Neuronal stem cell (in vitro differentiated cells): Measurements from ENCODE around the gene PFDN1.

Source experiments
- DNase-seq: peaks from one replicate; pipeline ENCODE4 v3.0.0-alpha.2; 2013; ENCODE audit warnings: low spot score
- H2AFZ ChIP-seq: one replicate; pipeline ENCODE4 v1.6.1; 2013; ENCODE audit warnings: mild to moderate bottlenecking, low read length, inconsistent platforms
- H2AK5ac ChIP-seq: 2 replicates; pipeline ENCODE4 v1.6.1; 2013; ENCODE audit warnings: low read depth, mild to moderate bottlenecking, inconsistent platforms, low read length, moderate library complexity, mixed read lengths
- H2BK120ac ChIP-seq: 2 replicates; pipeline ENCODE4 v1.6.1; 2013; ENCODE audit warnings: low read depth, mild to moderate bottlenecking, inconsistent platforms, low read length, moderate library complexity, mixed read lengths
- H2BK12ac ChIP-seq: one replicate; pipeline ENCODE4 v1.6.1; 2013; ENCODE audit warnings: low read length, inconsistent platforms
- H2BK15ac ChIP-seq: 2 replicates; pipeline ENCODE4 v1.6.1; 2013; ENCODE audit warnings: mild to moderate bottlenecking, low read length, inconsistent platforms, mixed read lengths
- H2BK5ac ChIP-seq: one replicate; pipeline ENCODE4 v1.6.1; 2013; ENCODE audit warnings: inconsistent platforms, mild to moderate bottlenecking, low read length, moderate library complexity
- H3K14ac ChIP-seq: one replicate; pipeline ENCODE4 v1.6.1; 2013; ENCODE audit warnings: low read length, inconsistent platforms
- H3K18ac ChIP-seq: 2 replicates; pipeline ENCODE4 v1.6.1; 2013; ENCODE audit warnings: low read length, inconsistent platforms
- H3K23ac ChIP-seq: 2 replicates; pipeline ENCODE4 v1.6.1; 2013; ENCODE audit warnings: low read depth, mild to moderate bottlenecking, mixed read lengths, low read length, inconsistent platforms; ENCODE audit not compliant: poor library complexity
- H3K27ac ChIP-seq: replicated peaks from 3 replicates; pipeline ENCODE4 v1.5.1; 2013; ENCODE audit warnings: low read length, inconsistent platforms
- H3K27me3 ChIP-seq, 3 experiments: 2 replicates each; pipeline ENCODE4 v1.6.1; 2013; ENCODE audit warnings: low read length in 3 of 3, mild to moderate bottlenecking in 2 of 3, inconsistent platforms in 1 of 3, low read depth in 1 of 3, mixed read lengths in 1 of 3, moderate library complexity in 1 of 3; ENCODE audit not compliant: control insufficient read depth in 3 of 3, insufficient read depth in 3 of 3
- H3K36me3 ChIP-seq, 2 donors: replicated peaks in 1 of 2; 2 replicates each; pipeline ENCODE4 v1.6.1; 2013; ENCODE audit warnings: low read length in 2 of 2; ENCODE audit not compliant: control insufficient read depth in 2 of 2, insufficient read depth in 2 of 2
- H3K4ac ChIP-seq: 2 replicates; pipeline ENCODE4 v1.6.1; 2013; ENCODE audit warnings: inconsistent platforms, mild to moderate bottlenecking, low read length, moderate library complexity
- H3K4me1 ChIP-seq, 2 donors: 1 replicate in 1 of 2; 2 replicates in 1 of 2; pipeline ENCODE4 v1.6.1; 2013; ENCODE audit warnings: low read length in 2 of 2, low read depth in 1 of 2; ENCODE audit not compliant: control insufficient read depth in 2 of 2, insufficient read depth in 1 of 2
- H3K4me2 ChIP-seq: one replicate; pipeline ENCODE4 v1.6.1; 2013; ENCODE audit warnings: mild to moderate bottlenecking, low read length, inconsistent platforms; ENCODE audit not compliant: insufficient read depth, poor library complexity, severe bottlenecking
- H3K4me3 ChIP-seq, 2 donors: 2 replicates each; pipeline ENCODE4 v1.5.1; 2013; ENCODE audit warnings: low read length in 2 of 2, mild to moderate bottlenecking in 2 of 2, inconsistent platforms in 1 of 2, moderate library complexity in 1 of 2
- H3K79me1 ChIP-seq: one replicate; pipeline ENCODE4 v1.6.1; 2013; ENCODE audit warnings: low read depth, mild to moderate bottlenecking, inconsistent platforms, low read length, moderate library complexity
- H3K9ac ChIP-seq: one replicate; pipeline ENCODE4 v1.6.1; 2013; ENCODE audit warnings: mild to moderate bottlenecking, low read depth, low read length, inconsistent platforms; ENCODE audit not compliant: poor library complexity
- H3K9me3 ChIP-seq, 2 donors: replicated peaks in 1 of 2; 2 replicates each; pipeline versions ENCODE3 to v1.6.1; 2013; ENCODE audit warnings: low read length in 2 of 2, mild to moderate bottlenecking in 2 of 2, inconsistent platforms in 1 of 2, low read depth in 1 of 2, mixed read lengths in 1 of 2, moderate library complexity in 1 of 2; ENCODE audit not compliant: control insufficient read depth in 2 of 2, insufficient read depth in 1 of 2
- H4K8ac ChIP-seq: one replicate; pipeline ENCODE4 v1.6.1; 2013; ENCODE audit warnings: low read depth, mild to moderate bottlenecking, inconsistent platforms, low read length, moderate library complexity
- H4K91ac ChIP-seq: one replicate; pipeline ENCODE4 v1.6.1; 2013; ENCODE audit warnings: low read length, low read depth, mild to moderate bottlenecking, inconsistent platforms; ENCODE audit not compliant: poor library complexity
- WGBS, 2 donors: extraction: QIAGEN DNeasy Blood & Tissue Kit; methylation state at CpG; one replicate each; pipeline ENCODE4 v1.1.7; 2013; ENCODE audit warnings: missing lambda C conversion rate in 2 of 2, mixed read lengths in 1 of 2; ENCODE audit not compliant: insufficient read length in 2 of 2, insufficient replicate concordance in 1 of 2; ENCODE audit errors: extremely low coverage in 2 of 2; 5-methylcytosine and 5-hydroxymethylcytosine counted together

PFDN1 gene

DNA sequence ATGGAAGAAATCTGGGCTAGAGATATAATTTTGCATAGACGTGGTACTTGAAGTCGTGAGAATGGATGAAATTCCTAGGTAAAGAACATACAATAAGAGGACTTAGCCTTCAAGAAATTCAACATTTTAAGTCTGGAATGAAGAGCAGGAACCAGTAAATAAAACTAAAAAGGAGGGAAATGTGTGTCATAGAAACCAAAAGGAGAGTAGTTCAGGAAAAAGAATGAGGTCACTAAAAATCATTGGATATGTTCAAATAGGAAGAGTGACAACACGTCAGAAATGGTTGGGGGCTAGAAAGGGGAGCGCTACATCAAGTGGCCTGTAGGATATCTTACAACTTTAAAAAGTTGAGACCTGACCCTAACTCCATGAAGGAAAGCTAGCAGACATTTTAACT is 44.0 kb downstream of the PFDN1 start:
- Histone ChIP-seq H3K36me3 (peaks cover 4 to 32% of the 10 kb centered on the region in 2 donors), H3K23ac (no peak overlapping the region), H2BK12ac (no peak overlapping the region), H2BK15ac (no peak overlapping the region), H3K18ac (no peak overlapping the region), H3K27ac (no peak overlapping the region), H3K14ac (no peak overlapping the region), H3K4ac (no peak overlapping the region), H3K4me1 (peaks cover 0 to 4% of the 10 kb centered on the region in 2 donors), H3K79me1 (no peaks in the 10 kb centered on the region), H3K4me2 (no peak overlapping the region), H3K9ac (no peak overlapping the region), H3K9me3 (peaks cover 0 to 13% of the 10 kb centered on the region in 2 donors), H3K4me3 (no peak overlapping the region), H3K27me3 (no peaks in the 10 kb centered on the region), H2AK5ac (no peak overlapping the region), H2BK5ac (no peak overlapping the region), H4K91ac (no peak overlapping the region), H4K8ac (no peak overlapping the region), H2AFZ (no peak overlapping the region), H2BK120ac (no peak overlapping the region)
- no CpG with 5 or more reads among the region's 4 CpGs for WGBS, 2 donors
- no peak for DNase-seq

DNA sequence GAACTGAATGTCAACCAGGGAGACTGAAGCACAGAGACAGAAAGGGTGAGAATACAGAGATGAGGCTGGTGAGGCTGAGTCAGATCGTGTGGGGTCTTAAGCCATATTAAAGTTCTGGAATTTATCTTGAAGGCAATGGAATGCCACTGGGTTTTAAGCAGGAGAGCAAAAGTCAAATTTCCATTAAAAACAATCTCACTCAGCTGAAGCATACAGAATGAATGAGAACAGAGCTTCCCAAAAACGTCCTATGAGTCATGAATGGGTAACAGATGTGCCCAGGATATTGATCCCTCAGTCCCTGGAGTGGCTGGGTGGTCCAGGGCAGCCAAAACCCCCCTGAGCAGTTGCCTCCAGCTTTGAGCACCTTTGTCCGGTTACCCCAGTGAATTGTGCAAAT is 44.9 kb downstream of the PFDN1 start:
- Histone ChIP-seq H3K18ac (no peak overlapping the region), H3K23ac (no peak overlapping the region), H3K27ac (no peak overlapping the region), H3K4ac (no peak overlapping the region), H2AK5ac (no peak overlapping the region), H3K9ac (no peak overlapping the region), H2BK5ac (no peak overlapping the region), H3K36me3 (peaks cover 4 to 32% of the 10 kb centered on the region in 2 donors), H3K14ac (no peak overlapping the region), H3K27me3 (no peaks in the 10 kb centered on the region), H2BK12ac (no peak overlapping the region), H2BK15ac (no peak overlapping the region), H3K4me1 (peaks cover 0 to 4% of the 10 kb centered on the region in 2 donors), H3K79me1 (no peaks in the 10 kb centered on the region), H2BK120ac (no peak overlapping the region), H4K91ac (no peak overlapping the region), H3K4me3 (no peak overlapping the region), H3K9me3 (peaks cover 0 to 13% of the 10 kb centered on the region in 2 donors), H2AFZ (no peak overlapping the region), H3K4me2 (no peak overlapping the region), H4K8ac (no peak overlapping the region)
- DNase-seq: no peak
- WGBS, 2 donors: no CpG with 5 or more reads among the region's 3 CpGs

DNA sequence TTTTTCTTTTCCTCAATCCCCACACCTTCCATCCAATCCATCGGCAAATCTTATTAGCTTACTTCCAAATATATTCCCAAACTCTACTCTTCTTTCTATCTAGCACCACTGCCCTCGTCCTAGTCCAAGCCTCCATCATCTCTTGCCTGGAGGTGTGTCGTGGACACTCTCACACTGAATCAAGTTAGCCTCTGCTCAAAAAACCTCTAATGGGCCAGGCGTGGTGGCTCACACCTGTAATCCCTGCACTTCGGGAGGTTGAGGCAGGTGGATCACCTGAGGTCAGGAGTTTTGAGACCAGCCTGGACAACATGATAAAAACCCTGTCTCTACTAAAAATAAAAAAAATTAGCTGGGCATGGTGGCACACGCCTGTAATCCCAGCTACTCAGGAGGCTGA is 46.2 kb downstream of the PFDN1 start:
- no peak overlapping the region for H3K14ac ChIP-seq

DNA sequence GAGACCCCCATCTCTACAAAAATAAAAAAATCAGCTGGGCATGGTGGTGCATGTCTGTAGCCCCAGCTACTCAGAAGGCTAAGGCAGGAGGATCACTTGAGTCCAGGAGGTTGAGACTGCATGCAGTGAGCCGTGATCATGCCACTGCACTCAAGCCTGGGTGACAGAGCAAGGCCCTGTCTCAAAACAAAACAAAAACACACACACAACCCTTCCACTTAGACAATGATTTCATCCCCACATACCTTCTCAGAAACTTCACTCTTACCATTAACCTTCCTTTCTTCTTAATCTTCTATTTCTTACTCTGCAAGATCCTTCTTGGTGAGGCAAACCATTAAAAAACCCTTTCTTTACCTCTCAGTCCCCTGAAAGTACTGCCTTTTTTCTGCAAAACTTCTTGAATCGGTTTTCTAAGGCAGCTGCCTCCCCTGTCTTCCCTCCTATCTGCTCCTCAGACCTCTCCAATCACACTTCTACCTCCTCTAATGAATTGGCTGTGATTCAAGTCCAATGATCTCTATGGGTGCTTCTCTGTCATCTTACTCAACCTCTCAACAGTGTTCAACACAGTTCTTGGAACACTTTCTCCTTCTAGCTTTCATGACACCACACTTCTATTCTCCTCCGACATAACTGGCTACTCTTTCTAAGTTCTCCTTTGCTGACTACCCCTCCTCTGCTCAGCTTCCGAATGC is 47.3 kb downstream of the PFDN1 start:
- no CpG with 5 or more reads among the region's 4 CpGs for WGBS, 2 donors
- no peak overlapping the region for H3K23ac ChIP-seq

More for the DNA sequence above, 46.2 kb downstream of the PFDN1 start:
- H3K9ac ChIP-seq: no peak overlapping the region
- H3K36me3 ChIP-seq: peaks cover 4 to 24% of the 10 kb centered on the region in 2 donors
- H3K4me1 ChIP-seq: peaks cover 0 to 4% of the 10 kb centered on the region in 2 donors
- no peak overlapping the region for H3K27ac ChIP-seq
- no peak overlapping the region for H4K91ac ChIP-seq
- H3K4ac ChIP-seq: no peak overlapping the region
- no peak overlapping the region for H2AK5ac ChIP-seq
- H3K27me3 ChIP-seq: no peaks in the 10 kb centered on the region
- H3K23ac ChIP-seq: no peak overlapping the region
- H3K18ac ChIP-seq: no peak overlapping the region
- no peak overlapping the region for H2AFZ ChIP-seq
- H2BK12ac ChIP-seq: no peak overlapping the region
- H3K4me3 ChIP-seq: no peak overlapping the region
- no peak overlapping the region for H3K4me2 ChIP-seq
- H2BK5ac ChIP-seq: no peak overlapping the region
- no peak overlapping the region for H4K8ac ChIP-seq
- 100% methylated on average over 1 to 2 of the region's 6 CpGs for WGBS, 2 donors
- peaks cover 0 to 13% of the 10 kb centered on the region in 2 donors for H3K9me3 ChIP-seq
- H3K79me1 ChIP-seq: no peaks in the 10 kb centered on the region
- H2BK15ac ChIP-seq: no peak overlapping the region
- H2BK120ac ChIP-seq: no peak overlapping the region
- no peak for DNase-seq

More for the DNA sequence above, 47.3 kb downstream of the PFDN1 start:
- Histone ChIP-seq H3K4me3 (no peak overlapping the region), H3K9me3 (peaks cover 0 to 13% of the 10 kb centered on the region in 2 donors), H2BK120ac (no peak overlapping the region), H4K8ac (no peak overlapping the region), H3K79me1 (no peaks in the 10 kb centered on the region), H2BK15ac (no peak overlapping the region), H3K4me2 (no peak overlapping the region), H3K27ac (no peak overlapping the region), H3K36me3 (peaks cover 6 to 30% of the 10 kb centered on the region in 2 donors), H4K91ac (no peak overlapping the region), H3K18ac (no peak overlapping the region), H3K9ac (no peak overlapping the region), H2BK5ac (no peak overlapping the region), H3K4me1 (no peaks in the 10 kb centered on the region), H2BK12ac (no peak overlapping the region), H3K14ac (no peak overlapping the region), H2AK5ac (no peak overlapping the region), H2AFZ (no peak overlapping the region), H3K4ac (no peak overlapping the region), H3K27me3 (no peaks in the 10 kb centered on the region)
- no peak for DNase-seq
